Activated T-helper 17 cell treated with anti-CD3 and anti-CD28 coated beads, Interleukin-2, amount 50 U/mL, for 72 hours (primary cell): Measurements from ENCODE around the gene ATP6V0A4. TPM values are rescaled to one million over a fixed set of nuclear protein-coding genes. Genes with fewer than 3 reads are reported as not detected.

ENCODE experiments used
- ATAC-seq: fragments of 150-1000 bp; cut with Tn5 transposase; replicated peaks from 2 replicates; pipeline ENCODE4 v1.10.0; 2021; ENCODE audit warnings: mild to moderate bottlenecking, moderate library complexity
- H3K27ac Mint-ChIP-seq: one replicate; pipeline ENCODE4 v1.8.0; 2022; ENCODE audit warnings: mixed read lengths
- H3K27me3 Mint-ChIP-seq: one replicate; pipeline ENCODE4 v1.8.0; 2022; ENCODE audit warnings: mixed read lengths
- H3K36me3 Mint-ChIP-seq: one replicate; pipeline ENCODE4 v1.8.0; 2022; ENCODE audit warnings: low read depth, mild to moderate bottlenecking, mixed read lengths
- H3K4me1 Mint-ChIP-seq: one replicate; pipeline ENCODE4 v1.8.0; 2022; ENCODE audit warnings: mixed read lengths
- H3K4me3 Mint-ChIP-seq: one replicate; pipeline ENCODE4 v1.8.0; 2022; ENCODE audit warnings: mild to moderate bottlenecking, mixed read lengths
- H3K9me3 Mint-ChIP-seq: one replicate; pipeline ENCODE4 v1.8.0; 2022; ENCODE audit warnings: mixed read lengths
- total RNA-seq, 2 donors: library from RNA; stranded (reverse); gene quantifications; one replicate each; pipeline ENCODE4 v1.2.3, GENCODE V29; 2022

Gene ATP6V0A4
- total RNA-seq, 2 donors from 2014 or later, result 0.42 to 5.5 TPM

GRCh38 chr7:138662076-138662990 lies 135.7 kb downstream of the ATP6V0A4 start:
- Mint-ChIP-seq H3K36me3 (no peaks in the 10 kb centered on the region), H3K4me3 (no peak overlapping the region), H3K4me1 (peaks cover 2% of the 10 kb centered on the region), H3K27me3 (peaks cover 46% of the 10 kb centered on the region), H3K9me3 (no peaks in the 10 kb centered on the region), H3K27ac (no peak overlapping the region)
- no peak for ATAC-seq

GRCh38 chr7:138661069-138661635 lies 136.8 kb downstream of the ATP6V0A4 start:
- Mint-ChIP-seq H3K4me3 (no peak overlapping the region), H3K36me3 (no peaks in the 10 kb centered on the region), H3K27me3 (peaks cover 40% of the 10 kb centered on the region), H3K9me3 (no peaks in the 10 kb centered on the region), H3K4me1 (no peaks in the 10 kb centered on the region), H3K27ac (no peak overlapping the region)
- ATAC-seq, result no peak

- no peak overlapping the region for H3K27ac Mint-ChIP-seq
- peaks cover 25% of the 10 kb centered on the region for H3K27me3 Mint-ChIP-seq
- no peaks in the 10 kb centered on the region for H3K9me3 Mint-ChIP-seq
- ATAC-seq, result no peak
- no peaks in the 10 kb centered on the region for H3K4me1 Mint-ChIP-seq
- H3K4me3 Mint-ChIP-seq, result no peak overlapping the region
- no peaks in the 10 kb centered on the region for H3K36me3 Mint-ChIP-seq
Measured at GRCh38 chr7:138658889-138659288, 139.1 kb downstream of the ATP6V0A4 start.

- no peak for ATAC-seq
- H3K27ac Mint-ChIP-seq, result no peak overlapping the region
- no peak overlapping the region for H3K4me3 Mint-ChIP-seq
- H3K9me3 Mint-ChIP-seq, result no peaks in the 10 kb centered on the region
- H3K36me3 Mint-ChIP-seq, result no peaks in the 10 kb centered on the region
- H3K4me1 Mint-ChIP-seq, result no peaks in the 10 kb centered on the region
- peaks cover 20% of the 10 kb centered on the region for H3K27me3 Mint-ChIP-seq
Measured at GRCh38 chr7:138657854-138658386, 140.1 kb downstream of the ATP6V0A4 start.

GRCh38 chr7:138656952-138657351 lies 141.0 kb downstream of the ATP6V0A4 start:
- H3K36me3 Mint-ChIP-seq, result no peaks in the 10 kb centered on the region
- H3K4me1 Mint-ChIP-seq, result no peaks in the 10 kb centered on the region
- H3K4me3 Mint-ChIP-seq, result no peak overlapping the region
- H3K27ac Mint-ChIP-seq, result no peak overlapping the region
- peaks cover 14% of the 10 kb centered on the region for H3K27me3 Mint-ChIP-seq
- no peak for ATAC-seq
- no peaks in the 10 kb centered on the region for H3K9me3 Mint-ChIP-seq

Other genes starting within 250 kb of the ATP6V0A4 start
- gene SVOPL, start 96.8 kb downstream of the ATP6V0A4 start, total RNA-seq, result not detected
- gene TMEM213, start 202 bp downstream of the ATP6V0A4 start, total RNA-seq, result under 1 TPM in 1 of 2 donors, not detected in 1; 0.50 TPM
- gene KIAA1549, start 183.2 kb upstream of the ATP6V0A4 start, total RNA-seq, result 1 to 10 TPM; 1.1 to 1.2 TPM
- gene ZC3HAV1L, start 237.8 kb upstream of the ATP6V0A4 start, total RNA-seq, result 10 to 100 TPM; 23.6 to 32.4 TPM